GM21619 (cell line): ENCODE data around the gene KCNG1.

Experiments
- ATAC-seq: cut with Tn5 transposase; IDR thresholded peaks from one replicate; pipeline ENCODE4 v1.9.1; 2021; ENCODE audit not compliant: unreplicated experiment

KCNG1 gene

GRCh38 chr20:51014797-51015722 lies 7.8 kb downstream of the KCNG1 start:
- ATAC-seq, result no peak

- no peak for ATAC-seq
These were observed 9.2 kb downstream of the KCNG1 start for GRCh38 chr20:51013577-51014330.

GRCh38 chr20:51012357-51012756 lies 10.6 kb downstream of the KCNG1 start:
- no peak for ATAC-seq

GRCh38 chr20:51011479-51011878 lies 11.4 kb downstream of the KCNG1 start:
- no peak for ATAC-seq

- no peak for ATAC-seq
These were observed 12.0 kb downstream of the KCNG1 start for GRCh38 chr20:51010932-51011331.

- no peak for ATAC-seq
These were observed 12.9 kb downstream of the KCNG1 start for GRCh38 chr20:51010043-51010365.

GRCh38 chr20:51009303-51010042 lies 13.4 kb downstream of the KCNG1 start:
- no peak for ATAC-seq

- no peak for ATAC-seq
These were observed 14.2 kb downstream of the KCNG1 start for GRCh38 chr20:51008718-51009117.

GRCh38 chr20:51005214-51005613 lies 17.7 kb downstream of the KCNG1 start:
- no peak for ATAC-seq

GRCh38 chr20:51004781-51005180 lies 18.1 kb downstream of the KCNG1 start:
- ATAC-seq, result no peak

GRCh38 chr20:51004305-51004727 lies 18.6 kb downstream of the KCNG1 start:
- ATAC-seq, result no peak

- no peak for ATAC-seq
These were observed 19.2 kb downstream of the KCNG1 start for GRCh38 chr20:51003753-51004152.

- ATAC-seq, result no peak
These were observed 20.3 kb downstream of the KCNG1 start for GRCh38 chr20:51002633-51003032.

- ATAC-seq, result no peak
These were observed 21.3 kb downstream of the KCNG1 start for GRCh38 chr20:51001430-51002265.

GRCh38 chr20:50999355-50999754 lies 23.6 kb downstream of the KCNG1 start:
- ATAC-seq, result no peak

- ATAC-seq, result no peak
These were observed 25.7 kb downstream of the KCNG1 start for GRCh38 chr20:50996901-50997865.

- no peak for ATAC-seq
These were observed 27.4 kb downstream of the KCNG1 start for GRCh38 chr20:50995506-50995905.

GRCh38 chr20:50993876-50994275 lies 29.0 kb downstream of the KCNG1 start:
- ATAC-seq, result no peak

GRCh38 chr20:50992733-50993457 lies 30.0 kb downstream of the KCNG1 start:
- no peak for ATAC-seq
